ENCODE data around the gene RSL1D1.
"Not testable (repeated sequence)": the region's sequence is repeated elsewhere in the genome, so short reads cannot be mapped to it uniquely, and the experiment has no call there.

Gene RSL1D1

GRCh38 chr16:11788914-11789313 lies 62.4 kb downstream of the RSL1D1 start:
- no peak for DNase-seq (ENCODE audit: low read depth in 1 of 2, low spot score in 1 of 2)
- Histone ChIP-seq H3K27me3 (ENCODE audit: insufficient read depth, poor library complexity, severe bottlenecking) (no peaks in the 10 kb centered on the region), H3K4me3 (replicated peaks; ENCODE audit: insufficient read depth, low read length) (no peak overlapping the region), H3K27ac (replicated peaks) (no peak overlapping the region)
- no peak for TF ChIP-seq REST (IDR thresholded peaks at IDR 0.05; ENCODE audit: insufficient replicate concordance, low read depth)
- no peak for TF ChIP-seq POLR2AphosphoS5 (IDR thresholded peaks at IDR 0.05; ENCODE audit: low read depth)
- 0 out of 2 replicates have a peak, but pooled peaks have one; percentile 18 for TF ChIP-seq GABPA (IDR thresholded peaks at IDR 0.05; ENCODE audit: low read depth)

- H3K27me3 ChIP-seq (ENCODE audit: insufficient read depth, poor library complexity, severe bottlenecking); DNase-seq (ENCODE audit: low read depth in 1 of 2, low spot score in 1 of 2); H3K27ac ChIP-seq (replicated peaks); H3K4me3 ChIP-seq (replicated peaks; ENCODE audit: insufficient read depth, low read length): not testable (repeated sequence)
Observed at GRCh38 chr16:11784980-11785599, 66.3 kb downstream of the RSL1D1 start.

- not testable (repeated sequence) for H3K27ac ChIP-seq (replicated peaks); H3K27me3 ChIP-seq (ENCODE audit: insufficient read depth, poor library complexity, severe bottlenecking); H3K4me3 ChIP-seq (replicated peaks; ENCODE audit: insufficient read depth, low read length); DNase-seq (ENCODE audit: low read depth in 1 of 2, low spot score in 1 of 2)
Observed at GRCh38 chr16:11784381-11784780, 67.0 kb downstream of the RSL1D1 start.

GRCh38 chr16:11784038-11784369 lies 67.3 kb downstream of the RSL1D1 start:
- Histone ChIP-seq H3K27ac (replicated peaks) (no peak overlapping the region), H3K4me3 (replicated peaks; ENCODE audit: insufficient read depth, low read length) (no peak overlapping the region), H3K27me3 (ENCODE audit: insufficient read depth, poor library complexity, severe bottlenecking) (no peaks in the 10 kb centered on the region)
- TF ChIP-seq REST (IDR thresholded peaks at IDR 0.05; ENCODE audit: insufficient replicate concordance, low read depth) (no peak), GABPA (IDR thresholded peaks at IDR 0.05; ENCODE audit: low read depth) (no peak), POLR2AphosphoS5 (IDR thresholded peaks at IDR 0.05; ENCODE audit: low read depth) (no peak), CTCF (IDR thresholded peaks at IDR 0.05; ENCODE audit: insufficient read depth, low read length) (no peak), SPI1 (IDR thresholded peaks at IDR 0.05; ENCODE audit: borderline replicate concordance, low read depth) (no peak)
- no peak for DNase-seq (ENCODE audit: low read depth in 1 of 2, low spot score in 1 of 2)
